CD4-positive, alpha-beta T cell (primary cell): ENCODE results near the gene KPTN. TPM values are rescaled to one million over a fixed set of nuclear protein-coding genes. Genes with fewer than 3 reads are reported as not detected.
A peak's percentile ranks its signal among the peaks of the same experiment; 100 is the strongest.

Experiments
- ATAC-seq: fragments of 200-7000 bp; cut with Tn5 transposase; one replicate; pipeline ENCODE4 v1.10.0; 2022; ENCODE audit warnings: mild to moderate bottlenecking; ENCODE audit not compliant: poor library complexity
- CTCF ChIA-PET: fragments of 350-600 bp; sonication (Branson Sonifier 250); formaldehyde crosslinking; loops from one replicate; lab custom pipeline; 2021; ENCODE audit warnings: antibody characterized with exemption, inconsistent platforms; lab: Charles Lee
- POLR2A ChIA-PET: fragments of 350-600 bp; sonication (Branson Sonifier 250); formaldehyde crosslinking; loops from one replicate; lab custom pipeline; 2021; ENCODE audit warnings: antibody characterized with exemption, inconsistent platforms; lab: Charles Lee
- DNase-seq, 14 experiments: peaks; one replicate each; pipeline ENCODE4 v3.0.0-alpha.2; 2013 to 2020; ENCODE audit warnings: mixed read lengths in 2 of 14
- H3K27ac ChIP-seq, 2 donors: one replicate each; pipeline versions ENCODE4 v1.5.1 to v1.7.0; 2013; ENCODE audit warnings: low read length in 2 of 2, low read depth in 1 of 2, mild to moderate bottlenecking in 1 of 2
- H3K27me3 ChIP-seq, 2 experiments: 1 replicate in 1 of 2; 2 replicates in 1 of 2; pipeline versions ENCODE4 v1.6.1 to v1.7.0; 2013; ENCODE audit warnings: low read length in 2 of 2, control low read depth in 1 of 2, mild to moderate bottlenecking in 1 of 2, moderate library complexity in 1 of 2; ENCODE audit not compliant: insufficient read depth in 2 of 2, control insufficient read depth in 1 of 2
- H3K36me3 ChIP-seq: one replicate; pipeline ENCODE4 v1.6.1; 2013; ENCODE audit warnings: low read length, control low read depth; ENCODE audit not compliant: insufficient read depth
- H3K4me1 ChIP-seq: one replicate; pipeline ENCODE4 v1.6.1; 2013; ENCODE audit warnings: low read length, control low read depth; ENCODE audit not compliant: insufficient read depth
- H3K4me3 ChIP-seq: one replicate; pipeline ENCODE4 v1.5.1; 2013; ENCODE audit warnings: mild to moderate bottlenecking, low read length, moderate library complexity
- H3K9me3 ChIP-seq, 2 experiments: 1 replicate in 1 of 2; 2 replicates in 1 of 2; pipeline versions ENCODE4 v1.6.1 to v1.7.0; 2013; ENCODE audit warnings: low read length in 2 of 2, mild to moderate bottlenecking in 2 of 2, control low read depth in 1 of 2, moderate library complexity in 1 of 2; ENCODE audit not compliant: control insufficient read depth in 1 of 2, insufficient read depth in 1 of 2
- H3K27ac Mint-ChIP-seq: one replicate; pipeline ENCODE4 v1.8.0; 2020; ENCODE audit warnings: mixed read lengths
- H3K27me3 Mint-ChIP-seq: one replicate; pipeline ENCODE4 v1.8.0; 2021; ENCODE audit warnings: mixed read lengths
- H3K36me3 Mint-ChIP-seq: one replicate; pipeline ENCODE4 v1.8.0; 2021; ENCODE audit warnings: low read depth, mixed read lengths
- H3K4me1 Mint-ChIP-seq: one replicate; pipeline ENCODE4 v1.8.0; 2021; ENCODE audit warnings: low read depth, mixed read lengths
- H3K4me3 Mint-ChIP-seq: one replicate; pipeline ENCODE4 v1.8.0; 2020; ENCODE audit warnings: mild to moderate bottlenecking, mixed read lengths
- H3K9me3 Mint-ChIP-seq: one replicate; pipeline ENCODE4 v1.8.0; 2020; ENCODE audit warnings: mixed read lengths
- intact Hi-C, 2 experiments: fragments of 100-400 bp; cut with DNase I in 1 of 2; cut with micrococcal nuclease in 1 of 2; formaldehyde crosslinking; loops; one replicate each; pipeline versions ENCODE4 v1.15.1 to v1.9.0; 2023 to 2025; cut with DNase I, micrococcal nuclease
- total RNA-seq, 174 experiments: library from RNA in 2 of 174; stranded (reverse) in 2 of 174; gene quantifications; one replicate each; pipeline ENCODE4 v1.2.3 and lab custom pipeline; 2021 to 2026
- TF ChIP-seq, protein P1 (sequence below): fragments of 200-600 bp; IDR thresholded peaks from one replicate; pipeline ENCODE4 v1.8.0; 2022; ENCODE audit warnings: antibody characterized with exemption, mild to moderate bottlenecking

The KPTN gene
- total RNA-seq, 2 experiments from 2014 or later: 3.6 to 4.5 TPM

DNA sequence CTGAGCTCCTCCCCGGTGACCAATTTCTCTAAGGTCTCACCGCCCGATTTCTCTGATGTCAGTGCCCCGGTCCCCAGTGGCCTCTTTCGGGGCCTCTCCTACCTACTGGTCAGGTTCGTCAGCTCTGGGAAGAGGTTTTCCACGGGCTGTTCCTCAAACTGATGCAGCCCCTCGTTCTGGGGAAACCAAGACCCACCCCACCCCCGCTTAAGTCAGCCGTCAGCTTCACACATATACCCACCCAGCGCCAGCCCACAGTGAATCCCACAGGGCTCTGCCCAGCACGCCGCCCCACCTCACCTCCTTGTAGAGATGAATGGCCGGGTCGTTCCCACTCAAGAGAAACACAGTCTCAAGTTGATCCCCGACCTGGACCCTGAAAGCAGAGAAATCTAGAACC lies 3.4 kb downstream of the KPTN start:
- Mint-ChIP-seq H3K27me3 (no peaks in the 10 kb centered on the region), H3K36me3 (peaks cover 11% of the 10 kb centered on the region), H3K27ac (no peak overlapping the region), H3K4me3 (peak overlapping the region; percentile 12), H3K9me3 (no peaks in the 10 kb centered on the region), H3K4me1 (peaks cover 21% of the 10 kb centered on the region)
- no peaks in the 10 kb centered on the region for H3K27me3 ChIP-seq
- intact Hi-C loops: loop anchor here (5.0 kb wide), 3 partner anchors 33 to 1593 kb away; partner anchors contain the start of gene IRF2BP1 (in 1 of the 2)
- ChIA-PET POLR2A (no interaction called here), CTCF (no interaction called here)
- H3K4me1 ChIP-seq: peaks cover 24% of the 10 kb centered on the region
- H3K27ac ChIP-seq: no peak overlapping the region
- DNase-seq (no peak), ATAC-seq (no peak)
- no peak overlapping the region for H3K4me3 ChIP-seq
- no peaks in the 10 kb centered on the region for H3K36me3 ChIP-seq
- TF ChIP-seq, protein P1, sequence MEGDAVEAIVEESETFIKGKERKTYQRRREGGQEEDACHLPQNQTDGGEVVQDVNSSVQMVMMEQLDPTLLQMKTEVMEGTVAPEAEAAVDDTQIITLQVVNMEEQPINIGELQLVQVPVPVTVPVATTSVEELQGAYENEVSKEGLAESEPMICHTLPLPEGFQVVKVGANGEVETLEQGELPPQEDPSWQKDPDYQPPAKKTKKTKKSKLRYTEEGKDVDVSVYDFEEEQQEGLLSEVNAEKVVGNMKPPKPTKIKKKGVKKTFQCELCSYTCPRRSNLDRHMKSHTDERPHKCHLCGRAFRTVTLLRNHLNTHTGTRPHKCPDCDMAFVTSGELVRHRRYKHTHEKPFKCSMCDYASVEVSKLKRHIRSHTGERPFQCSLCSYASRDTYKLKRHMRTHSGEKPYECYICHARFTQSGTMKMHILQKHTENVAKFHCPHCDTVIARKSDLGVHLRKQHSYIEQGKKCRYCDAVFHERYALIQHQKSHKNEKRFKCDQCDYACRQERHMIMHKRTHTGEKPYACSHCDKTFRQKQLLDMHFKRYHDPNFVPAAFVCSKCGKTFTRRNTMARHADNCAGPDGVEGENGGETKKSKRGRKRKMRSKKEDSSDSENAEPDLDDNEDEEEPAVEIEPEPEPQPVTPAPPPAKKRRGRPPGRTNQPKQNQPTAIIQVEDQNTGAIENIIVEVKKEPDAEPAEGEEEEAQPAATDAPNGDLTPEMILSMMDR: no peak
- no peaks in the 10 kb centered on the region for H3K9me3 ChIP-seq

DNA sequence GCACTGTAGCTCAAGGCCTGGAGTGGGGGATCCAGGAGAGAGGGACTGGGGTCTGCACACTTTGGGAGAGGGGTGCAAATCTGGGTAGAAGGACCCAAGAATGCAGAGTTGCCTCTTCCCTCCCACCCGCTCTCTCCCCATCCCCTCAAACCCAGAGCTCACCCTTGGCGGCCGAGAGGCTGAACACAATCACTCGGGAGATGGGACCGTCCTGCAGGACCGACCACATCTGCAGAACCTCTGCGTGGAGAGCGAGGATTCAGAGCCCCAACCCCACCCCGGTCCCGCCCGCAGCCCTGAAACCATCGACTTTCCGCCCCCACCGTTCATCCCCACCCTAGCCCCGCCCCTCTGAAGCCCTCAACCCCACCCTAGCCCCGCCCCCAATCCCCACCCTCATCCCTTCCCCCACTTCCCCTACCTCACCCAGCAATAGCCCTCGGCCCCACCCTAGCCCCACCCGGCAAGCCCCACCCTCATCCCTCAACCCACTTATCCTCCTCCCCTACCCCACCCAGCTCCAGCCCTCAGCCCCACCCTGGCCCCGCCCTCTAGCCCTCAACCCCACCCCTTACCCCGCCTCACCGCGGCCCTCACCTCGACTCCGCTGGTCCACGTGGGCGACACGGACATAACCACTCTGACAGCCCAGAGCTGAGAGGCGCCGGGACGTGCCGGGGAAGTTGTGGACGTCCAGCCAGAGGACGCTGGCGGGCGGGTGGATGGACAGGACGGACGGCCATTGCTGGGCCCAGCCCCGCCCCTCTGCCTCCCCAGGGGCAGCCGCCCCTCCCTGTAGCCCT lies 4.1 kb downstream of the KPTN start:
- peaks cover 7% of the 10 kb centered on the region for H3K36me3 Mint-ChIP-seq
- H3K27ac ChIP-seq: no peak overlapping the region
- peaks cover 14% of the 10 kb centered on the region for H3K4me1 Mint-ChIP-seq
- no peaks in the 10 kb centered on the region for H3K9me3 ChIP-seq
- peak in 1 of 14 experiments; percentile 33 for DNase-seq
- ChIA-PET CTCF (interaction anchor here (1.3 kb wide), 1 partner anchor 35 kb away, joined by 3 read pairs; the partner anchor contains the start of gene NAPA), POLR2A (no interaction called here)
- TF ChIP-seq, protein P1: no peak
- H3K9me3 Mint-ChIP-seq: no peaks in the 10 kb centered on the region
- no peak for ATAC-seq
- H3K27ac Mint-ChIP-seq: no peak overlapping the region
- H3K4me3 ChIP-seq: no peak overlapping the region
- H3K4me3 Mint-ChIP-seq: no peak overlapping the region
- no peaks in the 10 kb centered on the region for H3K36me3 ChIP-seq
- H3K4me1 ChIP-seq: peaks cover 17% of the 10 kb centered on the region
- peaks cover 0 to 2% of the 10 kb centered on the region in 2 experiments for H3K27me3 ChIP-seq
- peaks cover 1% of the 10 kb centered on the region for H3K27me3 Mint-ChIP-seq
- intact Hi-C loops: loop anchor here (5.0 kb wide), 4 partner anchors 33 to 1593 kb away; partner anchors contain the start of gene IRF2BP1 (in 1 of the 2)

DNA sequence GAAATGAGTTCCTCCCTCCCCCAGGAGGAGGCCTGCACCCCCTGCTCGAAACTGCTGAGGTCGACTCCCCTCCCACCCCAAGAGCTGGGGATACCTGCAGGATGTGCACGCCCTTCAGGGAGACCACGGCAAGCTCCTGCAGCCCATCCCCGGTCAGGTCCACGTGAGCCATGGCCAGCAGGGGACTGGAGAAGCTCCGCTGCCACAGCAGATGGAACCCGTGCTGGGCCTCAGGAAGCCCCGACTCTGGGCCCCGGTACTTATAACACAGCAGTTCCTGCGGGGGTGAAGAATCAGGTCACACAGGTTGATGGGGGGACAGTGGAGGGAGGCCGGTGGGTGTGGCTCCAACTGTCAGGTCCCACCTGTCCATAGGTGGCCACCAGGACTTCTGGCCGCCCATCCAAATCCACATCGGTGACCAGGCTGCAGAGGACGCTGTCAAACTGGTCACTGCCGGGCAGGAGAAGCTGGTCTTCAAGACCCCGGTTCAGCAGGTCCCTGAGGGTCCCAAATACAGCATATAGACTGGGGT lies 7.5 kb downstream of the KPTN start:
- ChIA-PET POLR2A (interaction anchor here (1.2 kb wide), 1 partner anchor 8 kb away, joined by 3 read pairs; the partner anchor contains the start of gene KPTN), CTCF (no interaction called here)
- H3K27ac ChIP-seq: no peak overlapping the region
- no peak overlapping the region for H3K4me3 ChIP-seq
- no peak overlapping the region for H3K4me3 Mint-ChIP-seq
- peaks cover 0 to 12% of the 10 kb centered on the region in 2 experiments for H3K9me3 ChIP-seq
- TF ChIP-seq, protein P1: no peak
- H3K27ac Mint-ChIP-seq: no peak overlapping the region
- H3K4me1 Mint-ChIP-seq: peaks cover 5% of the 10 kb centered on the region
- peak in 1 of 14 experiments; percentile 17 for DNase-seq
- intact Hi-C loops: loop anchor here in 1 of 2 experiments (5.0 kb wide), 1 partner anchor 889 kb away; no protein-coding TSS in a partner anchor
- no peaks in the 10 kb centered on the region for H3K36me3 ChIP-seq
- no peak for ATAC-seq
- no peaks in the 10 kb centered on the region for H3K36me3 Mint-ChIP-seq
- H3K27me3 Mint-ChIP-seq: peaks cover 19% of the 10 kb centered on the region
- peaks cover 9% of the 10 kb centered on the region for H3K4me1 ChIP-seq
- no peaks in the 10 kb centered on the region for H3K9me3 Mint-ChIP-seq
- peaks cover 20% of the 10 kb centered on the region in 2 experiments for H3K27me3 ChIP-seq
